Measurements from ENCODE around the gene C1QTNF9B.
A peak's percentile ranks its signal among the peaks of the same experiment; 100 is the strongest.
"Not testable (repeated sequence)": the region's sequence is repeated elsewhere in the genome, so short reads cannot be mapped to it uniquely, and the experiment has no call there.

Gene C1QTNF9B

GRCh38 chr13:23894746-23895145 lies 2.6 kb downstream of the C1QTNF9B start:
- not testable (repeated sequence) for DNase-seq (ENCODE audit: low spot score)

GRCh38 chr13:23893791-23894190 lies 3.5 kb downstream of the C1QTNF9B start:
- not testable (repeated sequence) for DNase-seq (ENCODE audit: low spot score)

- DNase-seq (ENCODE audit: low spot score), result peak; percentile 29
Observed at GRCh38 chr13:23889615-23890607, 7.4 kb downstream of the C1QTNF9B start.

- peak; percentile 93 for DNase-seq (ENCODE audit: low spot score)
Observed at GRCh38 chr13:23888658-23889614, 8.4 kb downstream of the C1QTNF9B start, which contains the start of gene MIPEP. MIPEP (minus strand) TSS chr13:23889400; CDS start chr13:23889320, 80 bp downstream.

GRCh38 chr13:23884361-23884760 lies 12.9 kb downstream of the C1QTNF9B start:
- DNase-seq (ENCODE audit: low spot score), result not testable (repeated sequence)

GRCh38 chr13:23883255-23883654 lies 14.0 kb downstream of the C1QTNF9B start:
- DNase-seq (ENCODE audit: low spot score), result no peak

- DNase-seq (ENCODE audit: low spot score), result not testable (repeated sequence)
Observed at GRCh38 chr13:23881402-23881800, 15.9 kb downstream of the C1QTNF9B start.

GRCh38 chr13:23880493-23881401 lies 16.6 kb downstream of the C1QTNF9B start:
- DNase-seq (ENCODE audit: low spot score), result not testable (repeated sequence)

- DNase-seq (ENCODE audit: low spot score), result no peak
Observed at GRCh38 chr13:23877286-23877685, 20.0 kb downstream of the C1QTNF9B start.

- peak; percentile 24 for DNase-seq (ENCODE audit: low spot score)
Observed at GRCh38 chr13:23876265-23876664, 21.0 kb downstream of the C1QTNF9B start.

GRCh38 chr13:23871616-23872220 lies 25.6 kb downstream of the C1QTNF9B start:
- DNase-seq (ENCODE audit: low spot score), result peak; percentile 37

GRCh38 chr13:23870356-23871140 lies 26.8 kb downstream of the C1QTNF9B start:
- no peak for DNase-seq (ENCODE audit: low spot score)

- DNase-seq (ENCODE audit: low spot score), result no peak
Observed at GRCh38 chr13:23868521-23868920, 28.8 kb downstream of the C1QTNF9B start.

GRCh38 chr13:23867027-23867491 lies 30.2 kb downstream of the C1QTNF9B start:
- peak; percentile 16 for DNase-seq (ENCODE audit: low spot score)

- DNase-seq (ENCODE audit: low spot score), result no peak
Observed at GRCh38 chr13:23866420-23867026, 30.8 kb downstream of the C1QTNF9B start.

GRCh38 chr13:23865906-23866305 lies 31.4 kb downstream of the C1QTNF9B start:
- no peak for DNase-seq (ENCODE audit: low spot score)

GRCh38 chr13:23865026-23865425 lies 32.3 kb downstream of the C1QTNF9B start:
- DNase-seq (ENCODE audit: low spot score), result no peak

- DNase-seq (ENCODE audit: low spot score), result no peak
Observed at GRCh38 chr13:23861310-23861709, 36.0 kb downstream of the C1QTNF9B start.

- no peak for DNase-seq (ENCODE audit: low spot score)
Observed at GRCh38 chr13:23859904-23860303, 37.4 kb downstream of the C1QTNF9B start.
